Activated CD8-positive, alpha-beta memory T cell treated with anti-CD3 and anti-CD28 coated beads for 36 hours (primary cell): ENCODE results near the gene MARCHF5. TPM values are rescaled to one million over a fixed set of nuclear protein-coding genes. Genes with fewer than 3 reads are reported as not detected.

Source experiments
- CTCF ChIA-PET: fragments of 350-600 bp; sonication (Branson Sonifier 250); formaldehyde crosslinking; loops from one replicate; lab custom pipeline; 2021; ENCODE audit warnings: antibody characterized with exemption; lab: Charles Lee
- POLR2A ChIA-PET: fragments of 350-600 bp; sonication (Branson Sonifier 250); formaldehyde crosslinking; loops from one replicate; lab custom pipeline; 2021; ENCODE audit warnings: antibody characterized with exemption; lab: Charles Lee
- total RNA-seq, 2 experiments: library from RNA; stranded (reverse); gene quantifications; one replicate each; pipeline ENCODE4 v1.2.3, GENCODE V29; 2021

Gene MARCHF5
- 10 to 100 TPM; 26.8 to 30.4 TPM for total RNA-seq

GRCh38 chr10:92290837-92291615 is at the start of gene MARCHF5, which contains the start of gene CPEB3:
Gene MARCHF5, plus strand, starts transcription at chr10:92291167. Its CDS starts 328 bp downstream, at chr10:92291495.
Gene CPEB3, minus strand, starts transcription at chr10:92291078. Its CDS starts 50,728 bp downstream, at chr10:92240350.
- CTCF ChIA-PET, result interaction anchor here (0.6 to 2.6 kb wide), 8 partner anchors 13 to 683 kb away, joined by 3 to 7 read pairs (median 4); no protein-coding TSS in a partner anchor
- POLR2A ChIA-PET, result interaction anchor here (0.6 to 1.7 kb wide), 7 partner anchors 12 to 494 kb away, joined by 3 to 6 read pairs (median 3); partner anchors contain the start of gene IDE

- CTCF ChIA-PET, result no interaction called here
Observed at GRCh38 chr10:92241501-92241900, 49.5 kb upstream of the MARCHF5 start.

GRCh38 chr10:92242380-92242779 is 48.6 kb upstream of the MARCHF5 start:
- ChIA-PET CTCF (no interaction called here), POLR2A (interaction anchor here (0.5 kb wide), 1 partner anchor 113 kb away, joined by 4 read pairs; no protein-coding TSS in a partner anchor)

More at GRCh38 chr10:92241501-92241900, 49.5 kb upstream of the MARCHF5 start:
- POLR2A ChIA-PET, result no interaction called here

- POLR2A ChIA-PET, result interaction anchor here (0.6 kb wide), 1 partner anchor 10 kb away, joined by 4 read pairs; no protein-coding TSS in a partner anchor
- CTCF ChIA-PET, result no interaction called here
Observed at GRCh38 chr10:92242910-92243671, 47.9 kb upstream of the MARCHF5 start.

- POLR2A ChIA-PET, result interaction anchor here (0.7 kb wide), 1 partner anchor 47 kb away, joined by 6 read pairs; no protein-coding TSS in a partner anchor
- CTCF ChIA-PET, result no interaction called here
Observed at GRCh38 chr10:92244796-92245195, 46.2 kb upstream of the MARCHF5 start.

GRCh38 chr10:92248566-92248965 is 42.4 kb upstream of the MARCHF5 start:
- CTCF ChIA-PET, result interaction anchor here (0.5 kb wide), 1 partner anchor 460 kb away, joined by 5 read pairs; no protein-coding TSS in a partner anchor

GRCh38 chr10:92263396-92263795 is 27.6 kb upstream of the MARCHF5 start:
- POLR2A ChIA-PET, result no interaction called here
- CTCF ChIA-PET, result no interaction called here

More at GRCh38 chr10:92248566-92248965, 42.4 kb upstream of the MARCHF5 start:
- POLR2A ChIA-PET, result no interaction called here

GRCh38 chr10:92264249-92264648 is 26.7 kb upstream of the MARCHF5 start:
- ChIA-PET POLR2A (no interaction called here), CTCF (no interaction called here)

GRCh38 chr10:92265687-92266258 is 25.2 kb upstream of the MARCHF5 start:
- POLR2A ChIA-PET, result no interaction called here
- CTCF ChIA-PET, result interaction anchor here (1.1 kb wide), 1 partner anchor 24 kb away, joined by 3 read pairs; no protein-coding TSS in a partner anchor

GRCh38 chr10:92267343-92267742 is 23.6 kb upstream of the MARCHF5 start:
- ChIA-PET CTCF (interaction anchor here (0.7 kb wide), 1 partner anchor 198 kb away, joined by 3 read pairs; no protein-coding TSS in a partner anchor), POLR2A (no interaction called here)

- CTCF ChIA-PET, result no interaction called here
- POLR2A ChIA-PET, result no interaction called here
Observed at GRCh38 chr10:92268748-92269147, 22.2 kb upstream of the MARCHF5 start.

GRCh38 chr10:92274071-92274470 is 16.9 kb upstream of the MARCHF5 start:
- CTCF ChIA-PET, result no interaction called here
- POLR2A ChIA-PET, result no interaction called here

GRCh38 chr10:92278996-92279696 is 11.8 kb upstream of the MARCHF5 start:
- ChIA-PET CTCF (no interaction called here), POLR2A (no interaction called here)

GRCh38 chr10:92284112-92284704 is 6.8 kb upstream of the MARCHF5 start:
- POLR2A ChIA-PET, result no interaction called here
- CTCF ChIA-PET, result interaction anchor here (0.7 to 1.1 kb wide), 2 partner anchors 47 to 64 kb away, joined by 3 to 5 read pairs; no protein-coding TSS in a partner anchor

GRCh38 chr10:92290076-92290836 is 711 bp upstream of the MARCHF5 start:
- POLR2A ChIA-PET, result interaction anchor here (0.6 to 1.7 kb wide), 5 partner anchors 30 to 301 kb away, joined by 3 to 6 read pairs (median 3); partner anchors contain the start of gene IDE
- CTCF ChIA-PET, result interaction anchor here (0.6 to 2.6 kb wide), 7 partner anchors 14 to 684 kb away, joined by 3 to 7 read pairs (median 4); no protein-coding TSS in a partner anchor

- POLR2A ChIA-PET, result interaction anchor here (0.6 to 1.7 kb wide), 6 partner anchors 11 to 495 kb away, joined by 3 to 6 read pairs (median 3); partner anchors contain the start of gene IDE
Observed at GRCh38 chr10:92291616-92291865, 574 bp downstream of the MARCHF5 start.

More at GRCh38 chr10:92291616-92291865, 574 bp downstream of the MARCHF5 start:
- CTCF ChIA-PET, result interaction anchor here (0.8 to 2.6 kb wide), 6 partner anchors 12 to 204 kb away, joined by 3 to 7 read pairs (median 4); no protein-coding TSS in a partner anchor
